Hepatocyte (in vitro differentiated cells): ENCODE measurements around the gene AKAP6.

Experiments
- EZH2 ChIP-seq: fragments of 200-600 bp; sonication (generic); IDR thresholded peaks from 2 replicates; pipeline ENCODE4 v1.6.1; 2016; ENCODE audit warnings: antibody characterized with exemption, mild to moderate bottlenecking, borderline replicate concordance
- TF ChIP-seq, protein P1 (sequence below): fragments of 200-600 bp; sonication (generic); IDR thresholded peaks from 2 replicates; pipeline ENCODE4 v1.5.1; 2016; ENCODE audit warnings: antibody characterized with exemption, mild to moderate bottlenecking; ENCODE audit not compliant: poor library complexity

GRCh38 chr14:32426028-32426427 lies 96.9 kb downstream of the AKAP6 start:
- TF ChIP-seq, protein P1, sequence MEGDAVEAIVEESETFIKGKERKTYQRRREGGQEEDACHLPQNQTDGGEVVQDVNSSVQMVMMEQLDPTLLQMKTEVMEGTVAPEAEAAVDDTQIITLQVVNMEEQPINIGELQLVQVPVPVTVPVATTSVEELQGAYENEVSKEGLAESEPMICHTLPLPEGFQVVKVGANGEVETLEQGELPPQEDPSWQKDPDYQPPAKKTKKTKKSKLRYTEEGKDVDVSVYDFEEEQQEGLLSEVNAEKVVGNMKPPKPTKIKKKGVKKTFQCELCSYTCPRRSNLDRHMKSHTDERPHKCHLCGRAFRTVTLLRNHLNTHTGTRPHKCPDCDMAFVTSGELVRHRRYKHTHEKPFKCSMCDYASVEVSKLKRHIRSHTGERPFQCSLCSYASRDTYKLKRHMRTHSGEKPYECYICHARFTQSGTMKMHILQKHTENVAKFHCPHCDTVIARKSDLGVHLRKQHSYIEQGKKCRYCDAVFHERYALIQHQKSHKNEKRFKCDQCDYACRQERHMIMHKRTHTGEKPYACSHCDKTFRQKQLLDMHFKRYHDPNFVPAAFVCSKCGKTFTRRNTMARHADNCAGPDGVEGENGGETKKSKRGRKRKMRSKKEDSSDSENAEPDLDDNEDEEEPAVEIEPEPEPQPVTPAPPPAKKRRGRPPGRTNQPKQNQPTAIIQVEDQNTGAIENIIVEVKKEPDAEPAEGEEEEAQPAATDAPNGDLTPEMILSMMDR: no peak
- no peak for TF ChIP-seq EZH2
